Hepatocyte (in vitro differentiated cells): ENCODE results near the gene SPTAN1. TPM values are rescaled to one million over a fixed set of nuclear protein-coding genes. Genes with fewer than 3 reads are reported as not detected.
A peak's percentile ranks its signal among the peaks of the same experiment; 100 is the strongest.

Experiments
- DNase-seq: peaks from one replicate; pipeline ENCODE4 v3.0.0-alpha.2; 2016; ENCODE audit warnings: low spot score
- H2AFZ ChIP-seq: fragments of 200-600 bp; sonication (generic); 2 replicates; pipeline ENCODE4 v1.6.0; 2016; ENCODE audit warnings: antibody characterized with exemption, mild to moderate bottlenecking
- H3K27ac ChIP-seq: fragments of 200-600 bp; sonication (generic); 2 replicates; pipeline ENCODE4 v1.5.1; 2016; ENCODE audit warnings: mild to moderate bottlenecking
- H3K27me3 ChIP-seq: fragments of 200-600 bp; sonication (generic); 2 replicates; pipeline ENCODE4 v1.6.1; 2016
- H3K36me3 ChIP-seq: fragments of 200-600 bp; sonication (generic); replicated peaks from 2 replicates; pipeline ENCODE4 v1.5.1; 2016; ENCODE audit warnings: low read depth; ENCODE audit not compliant: insufficient read depth
- H3K4me1 ChIP-seq: fragments of 200-600 bp; sonication (generic); 2 replicates; pipeline ENCODE4 v1.5.1; 2016; ENCODE audit warnings: mild to moderate bottlenecking, moderate library complexity; ENCODE audit not compliant: insufficient read depth
- H3K4me2 ChIP-seq: fragments of 200-600 bp; sonication (generic); 2 replicates; pipeline ENCODE4 v1.6.0; 2016
- H3K4me3 ChIP-seq: fragments of 200-600 bp; sonication (generic); 2 replicates; pipeline ENCODE4 v1.5.1; 2016; ENCODE audit warnings: mild to moderate bottlenecking
- H3K79me2 ChIP-seq: fragments of 200-600 bp; sonication (generic); 2 replicates; pipeline ENCODE4 v1.6.0; 2017; ENCODE audit warnings: mild to moderate bottlenecking
- H3K9me2 ChIP-seq: fragments of 200-600 bp; sonication (generic); replicated peaks from 2 replicates; pipeline ENCODE4 v1.6.0; 2017; ENCODE audit warnings: mild to moderate bottlenecking; ENCODE audit not compliant: insufficient read depth
- H3K9me3 ChIP-seq: fragments of 200-600 bp; sonication (generic); 2 replicates; pipeline ENCODE4 v1.5.1; 2016; ENCODE audit warnings: low read depth, mild to moderate bottlenecking
- H4K20me1 ChIP-seq: fragments of 200-600 bp; sonication (generic); 2 replicates; pipeline ENCODE4 v1.6.0; 2016; ENCODE audit warnings: mild to moderate bottlenecking; ENCODE audit not compliant: insufficient read depth, poor library complexity, severe bottlenecking
- EZH2 ChIP-seq: fragments of 200-600 bp; sonication (generic); IDR thresholded peaks from 2 replicates; pipeline ENCODE4 v1.6.1; 2016; ENCODE audit warnings: antibody characterized with exemption, mild to moderate bottlenecking, borderline replicate concordance
- EZH2phosphoT487 ChIP-seq: fragments of 200-600 bp; sonication (generic); IDR thresholded peaks from one replicate; pipeline ENCODE4 v1.6.1; 2018; ENCODE audit warnings: antibody characterized with exemption, mild to moderate bottlenecking, low read depth, moderate library complexity; ENCODE audit not compliant: unreplicated experiment, severe bottlenecking
- WGBS: methylation state at CpG from one replicate; pipeline ENCODE4 v1.1.6; 2016; ENCODE audit warnings: low lambda C conversion rate; ENCODE audit errors: missing lambda C conversion rate; 5-methylcytosine and 5-hydroxymethylcytosine counted together
- polyA plus RNA-seq: library from polyadenylated mRNA; unstranded; fragments of >200 nt; fragmentation: Nextera tagmentation; extraction: Ambion mirVana; gene quantifications from 2 replicates; pipeline ENCODE4 v1.2.1, GENCODE V29; 2016
- total RNA-seq: library from RNA; depleted of rRNA; stranded (reverse); fragments of >200 nt; gene quantifications from 2 replicates; pipeline ENCODE4 v1.2.3, GENCODE V29; 2014
- TF ChIP-seq, protein P1 (sequence below): fragments of 200-600 bp; sonication (generic); IDR thresholded peaks from 2 replicates; pipeline ENCODE4 v1.5.1; 2016; ENCODE audit warnings: antibody characterized with exemption, mild to moderate bottlenecking; ENCODE audit not compliant: poor library complexity

The SPTAN1 gene
- total and polyA plus RNA-seq, 2 experiments from 2014 or later, result 123 to 184 TPM

- no peak overlapping the region for H2AFZ ChIP-seq
- H3K9me3 ChIP-seq, result no peaks in the 10 kb centered on the region
- H3K36me3 ChIP-seq, result no peaks in the 10 kb centered on the region
- peak; percentile 19 for DNase-seq
- H3K4me1 ChIP-seq, result no peaks in the 10 kb centered on the region
- no peak for TF ChIP-seq EZH2phosphoT487
- TF ChIP-seq, protein P1, sequence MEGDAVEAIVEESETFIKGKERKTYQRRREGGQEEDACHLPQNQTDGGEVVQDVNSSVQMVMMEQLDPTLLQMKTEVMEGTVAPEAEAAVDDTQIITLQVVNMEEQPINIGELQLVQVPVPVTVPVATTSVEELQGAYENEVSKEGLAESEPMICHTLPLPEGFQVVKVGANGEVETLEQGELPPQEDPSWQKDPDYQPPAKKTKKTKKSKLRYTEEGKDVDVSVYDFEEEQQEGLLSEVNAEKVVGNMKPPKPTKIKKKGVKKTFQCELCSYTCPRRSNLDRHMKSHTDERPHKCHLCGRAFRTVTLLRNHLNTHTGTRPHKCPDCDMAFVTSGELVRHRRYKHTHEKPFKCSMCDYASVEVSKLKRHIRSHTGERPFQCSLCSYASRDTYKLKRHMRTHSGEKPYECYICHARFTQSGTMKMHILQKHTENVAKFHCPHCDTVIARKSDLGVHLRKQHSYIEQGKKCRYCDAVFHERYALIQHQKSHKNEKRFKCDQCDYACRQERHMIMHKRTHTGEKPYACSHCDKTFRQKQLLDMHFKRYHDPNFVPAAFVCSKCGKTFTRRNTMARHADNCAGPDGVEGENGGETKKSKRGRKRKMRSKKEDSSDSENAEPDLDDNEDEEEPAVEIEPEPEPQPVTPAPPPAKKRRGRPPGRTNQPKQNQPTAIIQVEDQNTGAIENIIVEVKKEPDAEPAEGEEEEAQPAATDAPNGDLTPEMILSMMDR, result no peak
- TF ChIP-seq EZH2, result no peak
- 60% methylated on average over 6 of the region's 6 CpGs for WGBS
- no peaks in the 10 kb centered on the region for H3K9me2 ChIP-seq
- H3K27me3 ChIP-seq, result no peaks in the 10 kb centered on the region
- no peak overlapping the region for H3K4me2 ChIP-seq
- no peaks in the 10 kb centered on the region for H3K79me2 ChIP-seq
- H3K27ac ChIP-seq, result peak overlapping the region; percentile 19
- H4K20me1 ChIP-seq, result no peaks in the 10 kb centered on the region
- H3K4me3 ChIP-seq, result no peak overlapping the region
Measured at GRCh38 chr9:128587453-128587852, 35.1 kb downstream of the SPTAN1 start.

DNA sequence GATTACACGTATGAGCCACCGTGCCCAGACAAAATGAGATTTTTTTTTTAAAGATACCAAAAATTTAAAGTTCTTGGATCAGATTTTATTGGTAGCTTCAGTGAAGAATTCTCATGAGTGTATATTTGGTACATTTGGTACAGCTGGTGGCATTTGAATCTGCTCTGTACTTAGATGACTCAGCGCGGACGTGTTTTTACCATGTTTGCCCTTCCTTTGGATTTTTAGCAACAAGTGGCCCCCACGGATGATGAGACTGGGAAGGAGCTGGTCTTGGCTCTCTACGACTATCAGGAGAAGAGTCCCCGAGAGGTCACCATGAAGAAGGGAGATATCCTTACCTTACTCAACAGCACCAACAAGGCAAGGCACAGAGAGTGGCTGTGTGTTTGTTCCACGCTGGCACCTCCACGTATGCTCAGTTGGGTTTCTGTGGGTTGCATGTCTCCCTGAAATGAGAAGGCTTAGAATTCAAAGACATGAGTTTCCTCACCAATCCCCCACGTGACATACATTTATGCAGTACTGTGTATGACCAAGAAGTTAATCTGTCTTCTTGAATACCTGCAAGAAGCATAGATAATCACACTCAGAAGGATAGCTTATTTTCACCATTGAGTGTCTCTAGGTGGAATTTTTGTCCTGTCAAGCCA, 36.3 kb downstream of the SPTAN1 start:
- TF ChIP-seq EZH2phosphoT487 (no peak), EZH2 (no peak)
- TF ChIP-seq, protein P1, result no peak
- Histone ChIP-seq H3K27ac (no peak overlapping the region), H3K9me2 (no peaks in the 10 kb centered on the region), H2AFZ (no peak overlapping the region), H3K4me2 (no peak overlapping the region), H3K36me3 (no peaks in the 10 kb centered on the region), H3K27me3 (no peaks in the 10 kb centered on the region), H4K20me1 (no peaks in the 10 kb centered on the region), H3K4me1 (no peaks in the 10 kb centered on the region), H3K9me3 (no peaks in the 10 kb centered on the region), H3K4me3 (no peak overlapping the region), H3K79me2 (no peaks in the 10 kb centered on the region)
- 96% methylated on average over 11 of the region's 11 CpGs for WGBS
- DNase-seq, result no peak

GRCh38 chr9:128593039-128593438, 40.7 kb downstream of the SPTAN1 start:
- no peaks in the 10 kb centered on the region for H3K4me1 ChIP-seq
- no peaks in the 10 kb centered on the region for H3K9me2 ChIP-seq
- peaks cover 3% of the 10 kb centered on the region for H3K36me3 ChIP-seq
- H2AFZ ChIP-seq, result no peak overlapping the region
- H3K4me3 ChIP-seq, result no peak overlapping the region
- no peak for TF ChIP-seq EZH2phosphoT487
- no peak for TF ChIP-seq EZH2
- TF ChIP-seq, protein P1, result no peak
- H3K79me2 ChIP-seq, result no peaks in the 10 kb centered on the region
- no peaks in the 10 kb centered on the region for H3K9me3 ChIP-seq
- no peaks in the 10 kb centered on the region for H3K27me3 ChIP-seq
- no peaks in the 10 kb centered on the region for H4K20me1 ChIP-seq
- H3K4me2 ChIP-seq, result no peak overlapping the region
- 94% methylated on average over 6 of the region's 6 CpGs for WGBS
- DNase-seq, result no peak
- H3K27ac ChIP-seq, result no peak overlapping the region

GRCh38 chr9:128593856-128594255, 41.5 kb downstream of the SPTAN1 start:
- Histone ChIP-seq H3K27me3 (no peaks in the 10 kb centered on the region), H3K36me3 (peaks cover 3% of the 10 kb centered on the region), H2AFZ (no peak overlapping the region), H3K9me2 (no peaks in the 10 kb centered on the region), H3K4me1 (no peaks in the 10 kb centered on the region), H3K9me3 (no peaks in the 10 kb centered on the region), H4K20me1 (no peaks in the 10 kb centered on the region), H3K4me2 (no peak overlapping the region), H3K4me3 (no peak overlapping the region), H3K79me2 (no peaks in the 10 kb centered on the region), H3K27ac (no peak overlapping the region)
- TF ChIP-seq, protein P1, result no peak
- no peak for TF ChIP-seq EZH2
- TF ChIP-seq EZH2phosphoT487, result no peak
- WGBS, result 93% methylated on average over 9 of the region's 9 CpGs
- DNase-seq, result no peak
